ENCODE measurements around the gene HEXD. TPM values are rescaled to one million over a fixed set of nuclear protein-coding genes. Genes with fewer than 3 reads are reported as not detected.
"Not testable (repeated sequence)": the region's sequence is repeated elsewhere in the genome, so short reads cannot be mapped to it uniquely, and the experiment has no call there.

HEXD gene
- total RNA-seq, 1 donor from 2014 or later, result 12.5 TPM

DNA sequence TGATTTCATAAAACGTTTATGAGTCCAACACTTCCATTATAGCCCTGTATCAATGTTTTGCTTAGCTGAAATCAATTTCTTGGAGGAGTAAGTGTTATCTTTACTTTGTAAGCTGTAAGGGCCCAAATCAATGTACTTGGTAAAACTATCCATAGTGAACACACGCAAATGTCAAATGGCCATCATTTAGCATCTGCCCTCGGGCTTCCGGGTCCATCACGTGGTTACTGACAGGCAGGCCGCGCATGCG, 39.7 kb downstream of the HEXD start:
- no peak for DNase-seq (ENCODE audit: low spot score)

DNA sequence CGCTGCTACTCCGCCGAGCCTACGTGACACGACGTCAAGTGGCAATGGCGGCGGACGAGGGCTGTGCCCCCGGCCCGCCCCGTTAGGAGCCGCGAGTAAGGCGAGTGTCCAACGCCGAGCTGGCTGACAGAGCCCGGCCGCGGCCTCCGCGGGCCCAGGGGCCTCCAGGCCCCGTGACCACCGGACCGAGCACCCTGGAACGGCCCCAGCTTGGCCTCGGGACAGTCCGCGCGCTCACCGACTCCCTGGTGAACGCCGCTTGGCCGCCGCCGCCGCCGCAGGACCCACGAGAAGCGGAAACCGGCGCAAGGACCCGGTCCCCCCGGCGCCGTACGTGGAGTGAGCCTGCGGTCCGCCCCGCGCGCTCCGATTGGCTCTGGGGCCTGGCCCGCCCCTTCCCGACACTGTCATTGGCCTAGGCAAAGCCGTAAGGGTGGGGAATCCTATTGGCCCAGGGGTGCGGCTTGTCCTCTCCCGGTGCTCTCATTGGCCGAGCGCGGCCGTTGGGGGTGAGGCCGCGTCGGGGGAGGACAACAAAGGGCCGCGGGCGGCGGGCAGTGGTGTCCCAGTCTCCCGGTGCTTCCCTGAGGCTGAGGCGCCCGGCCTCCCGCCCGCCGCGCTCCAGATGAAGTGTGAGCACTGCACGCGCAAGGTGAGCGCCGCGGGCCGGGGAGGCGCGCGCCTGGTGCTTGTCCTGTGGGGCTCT, 40.2 kb downstream of the HEXD start, which contains the start of gene NARF:
Gene NARF (plus strand): TSS at position 563 of the 706 bp plus-strand sequence. CDS start 63 bp downstream, at position 626.
- DNase-seq (ENCODE audit: low spot score), result peak; percentile 99

DNA sequence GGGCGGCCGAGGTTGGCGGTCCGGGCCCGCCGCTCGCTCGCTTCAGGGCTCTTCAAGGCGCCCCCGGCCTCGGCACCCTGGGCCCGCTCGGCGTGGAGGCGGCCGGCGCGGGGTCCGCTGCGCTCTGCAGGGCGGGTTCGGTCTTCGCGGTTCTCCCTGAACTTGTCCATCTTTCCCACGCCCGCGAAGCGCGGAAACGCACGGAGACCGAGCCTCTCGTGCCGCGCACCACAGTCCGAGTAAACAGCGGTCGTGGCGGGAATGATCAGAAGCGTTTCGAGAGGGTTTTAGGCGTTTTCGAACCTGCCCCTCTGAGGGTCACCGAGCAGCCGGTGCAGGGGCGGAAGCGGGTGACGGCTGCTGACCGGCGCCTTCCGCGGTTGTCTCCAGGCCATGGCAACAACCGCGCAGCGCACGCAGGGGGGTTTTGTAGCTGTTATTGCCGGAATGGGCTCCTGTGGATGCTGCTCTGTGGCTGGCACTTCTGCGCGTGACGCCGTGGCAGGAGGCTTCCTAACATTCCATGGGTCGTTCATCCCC, 40.8 kb downstream of the HEXD start:
- DNase-seq (ENCODE audit: low spot score), result peak; percentile 24

DNA sequence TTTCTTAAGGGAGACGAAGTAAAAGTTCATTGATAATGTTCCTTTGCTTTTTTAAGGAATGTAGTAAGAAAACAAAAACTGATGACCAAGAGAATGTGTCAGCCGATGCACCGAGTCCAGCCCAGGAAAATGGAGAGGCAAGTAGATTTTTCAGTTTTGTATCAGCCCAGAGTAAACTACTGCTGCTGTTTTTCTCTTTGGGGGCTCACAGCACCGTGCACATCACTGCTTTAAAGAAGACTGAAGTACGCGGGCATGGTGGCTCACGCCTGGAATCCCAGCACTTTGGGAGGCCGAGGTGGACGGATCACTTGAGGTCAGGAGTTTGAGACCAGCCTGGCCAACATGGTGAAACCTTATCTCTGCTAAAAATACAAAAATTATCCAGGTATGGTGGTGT, 41.8 kb downstream of the HEXD start:
- not testable (repeated sequence) for DNase-seq (ENCODE audit: low spot score)

DNA sequence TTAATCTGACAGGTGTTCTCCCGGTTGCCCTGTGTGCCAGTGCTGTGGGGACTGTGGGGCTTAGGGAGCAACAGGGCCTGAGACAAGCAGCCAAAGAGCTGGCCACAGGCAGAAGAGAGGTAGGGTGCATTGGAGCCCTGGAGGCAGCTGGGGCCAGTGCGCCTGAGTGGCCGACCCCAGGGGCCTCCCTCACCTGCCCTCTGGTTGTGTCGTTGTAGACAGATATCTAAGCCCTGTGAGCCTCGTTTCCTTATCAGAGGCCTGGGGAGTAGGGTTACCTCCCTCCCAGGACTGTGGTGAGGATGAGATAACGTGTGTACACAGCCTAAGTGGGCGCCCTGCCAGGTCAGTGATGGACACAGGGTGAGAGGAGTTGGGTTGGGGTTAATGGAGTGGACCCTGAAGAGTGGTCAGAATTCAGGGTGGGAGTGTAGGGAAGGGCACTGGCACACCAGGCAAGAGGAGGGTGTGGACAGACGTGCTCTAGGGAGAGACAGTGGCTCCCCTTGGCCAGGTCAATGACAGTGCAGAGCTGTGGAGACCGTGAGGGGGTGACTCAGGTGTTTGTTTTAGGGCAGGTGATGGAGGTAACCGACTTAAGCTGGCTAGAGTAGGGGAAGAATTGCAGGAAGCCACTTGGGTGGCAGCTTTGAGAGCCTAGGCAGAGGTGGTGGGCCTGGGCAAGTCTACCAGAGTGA, 43.8 kb downstream of the HEXD start:
- no peak for DNase-seq (ENCODE audit: low spot score)

DNA sequence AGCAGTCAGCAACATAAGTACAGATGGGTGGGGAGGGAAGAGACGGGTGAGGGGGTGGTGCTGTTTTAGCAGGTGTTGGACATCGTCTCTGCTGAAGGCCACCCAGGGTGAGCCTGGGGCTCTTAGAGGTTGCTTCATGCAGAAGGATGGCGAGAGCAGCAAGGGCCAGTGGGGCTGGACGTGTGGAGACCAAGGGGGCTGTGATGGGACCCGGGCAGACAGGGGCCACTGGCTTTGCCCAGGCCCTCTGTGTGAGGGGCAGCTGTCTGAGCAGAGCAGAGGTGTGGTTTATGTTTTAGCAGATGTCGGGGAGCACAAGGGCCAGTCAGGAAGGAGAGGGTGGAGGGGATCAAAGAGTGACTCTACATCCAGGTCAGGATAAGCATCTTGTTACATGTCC, 45.2 kb downstream of the HEXD start:
- DNase-seq (ENCODE audit: low spot score), result no peak

DNA sequence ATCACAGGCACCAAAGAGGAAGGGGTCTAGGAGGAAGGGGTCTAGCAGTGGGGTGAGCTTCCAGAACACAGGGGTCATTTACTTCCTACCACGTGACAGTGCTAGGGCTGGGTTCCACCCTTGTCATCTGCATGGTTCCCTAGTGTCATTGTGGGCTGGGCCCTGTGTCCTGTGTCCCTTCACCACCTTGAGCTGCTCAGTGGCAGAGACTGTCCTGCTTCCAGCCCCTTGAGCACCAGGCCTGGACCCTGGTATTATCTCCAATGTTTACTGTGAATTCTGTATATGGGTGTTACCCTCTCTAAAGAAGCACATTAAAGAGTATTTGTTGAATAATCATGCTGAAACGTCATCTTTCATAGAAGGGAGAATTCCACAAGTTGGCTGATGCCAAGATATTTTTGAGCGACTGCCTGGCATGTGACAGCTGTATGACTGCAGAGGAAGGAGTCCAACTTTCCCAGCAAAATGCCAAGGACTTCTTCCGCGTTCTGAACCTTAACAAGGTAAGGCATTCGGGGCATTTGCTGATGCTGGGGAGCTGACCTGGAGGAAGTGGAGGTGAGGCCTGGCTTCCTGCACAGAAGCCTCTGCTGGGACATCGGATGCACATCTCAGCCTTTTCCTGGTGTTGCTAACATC, 45.9 kb downstream of the HEXD start:
- no peak for DNase-seq (ENCODE audit: low spot score)

DNA sequence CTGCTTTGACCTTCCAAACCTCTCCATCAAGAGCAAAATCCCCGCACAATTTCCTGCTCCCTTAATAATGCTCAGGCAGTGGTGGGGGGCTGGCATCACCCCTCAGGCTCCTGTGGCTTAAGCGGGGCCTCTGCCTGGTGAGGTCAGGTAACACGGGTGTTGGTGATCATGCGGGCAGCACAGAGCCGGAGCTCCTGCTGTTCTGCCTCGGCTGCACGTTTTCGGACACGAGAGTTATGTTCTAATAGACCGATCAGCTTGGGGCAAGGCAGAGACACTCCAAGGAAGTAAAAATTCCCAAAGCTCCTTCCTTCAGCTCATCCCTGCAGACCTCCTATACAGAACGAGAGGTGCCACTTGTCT, 46.4 kb downstream of the HEXD start:
- DNase-seq (ENCODE audit: low spot score), result no peak

DNA sequence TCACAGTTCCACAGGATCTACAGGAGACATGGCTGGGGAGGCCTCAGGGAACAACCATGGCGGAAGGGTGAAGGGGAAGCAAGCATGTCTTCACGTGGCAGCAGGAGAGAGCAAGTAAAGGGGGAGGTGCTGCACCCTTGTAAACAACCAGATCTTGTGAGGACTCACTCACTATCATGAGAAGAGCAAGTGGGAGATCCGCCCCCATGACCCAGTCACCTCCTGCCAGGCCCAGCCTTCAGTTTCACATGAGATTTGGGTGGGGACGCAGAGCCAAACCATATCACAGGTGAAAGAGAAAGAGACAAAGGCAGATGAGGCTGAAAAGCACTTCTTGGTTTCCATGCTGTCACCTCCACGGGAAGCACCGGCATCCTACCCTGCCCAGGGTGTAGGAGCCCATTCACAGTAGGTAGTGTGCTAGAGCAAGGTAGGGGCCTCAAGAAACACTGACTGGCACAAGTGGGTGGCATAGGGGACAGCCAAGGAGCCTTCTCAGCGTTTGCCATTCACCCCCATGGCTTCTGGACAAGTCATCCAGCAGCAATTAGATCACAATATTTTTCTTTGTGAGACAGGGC, 47.0 kb downstream of the HEXD start:
- DNase-seq (ENCODE audit: low spot score), result no peak

DNA sequence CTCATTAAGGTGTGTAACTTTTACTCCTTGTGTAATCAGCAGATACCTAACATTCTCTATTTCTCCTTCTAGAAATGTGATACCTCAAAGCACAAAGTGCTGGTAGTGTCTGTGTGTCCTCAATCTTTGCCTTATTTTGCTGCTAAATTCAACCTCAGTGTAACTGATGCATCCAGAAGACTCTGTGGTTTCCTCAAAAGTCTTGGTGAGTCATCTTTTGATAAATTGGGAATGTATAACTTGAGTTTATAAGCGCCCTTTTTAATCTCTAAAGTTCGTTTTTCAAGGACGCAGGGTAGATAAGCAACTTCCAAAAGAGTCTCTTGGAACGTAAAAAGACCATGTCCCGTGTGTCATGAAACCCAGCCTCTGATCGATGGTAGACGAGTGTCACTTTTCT, 50.5 kb downstream of the HEXD start:
- DNase-seq (ENCODE audit: low spot score), result no peak

DNA sequence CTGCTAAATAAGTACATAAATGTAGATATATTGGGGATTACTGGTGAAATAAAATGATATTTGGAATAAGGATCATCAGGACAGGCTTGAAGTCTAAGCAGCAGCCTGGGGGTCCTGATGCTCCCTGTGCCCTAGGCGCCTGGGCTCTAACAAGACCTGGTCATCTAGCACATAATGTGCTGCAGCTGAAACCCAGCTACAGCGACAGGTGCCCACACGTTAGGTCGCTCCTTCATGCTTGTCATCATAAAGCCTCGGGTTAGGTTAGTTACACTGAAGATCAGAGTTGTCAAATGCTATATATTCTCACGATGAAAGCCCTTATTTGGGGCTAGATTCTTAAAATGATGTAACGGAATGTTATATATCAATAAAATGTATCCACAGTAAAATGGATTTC, 51.9 kb downstream of the HEXD start:
- DNase-seq (ENCODE audit: low spot score), result no peak

DNA sequence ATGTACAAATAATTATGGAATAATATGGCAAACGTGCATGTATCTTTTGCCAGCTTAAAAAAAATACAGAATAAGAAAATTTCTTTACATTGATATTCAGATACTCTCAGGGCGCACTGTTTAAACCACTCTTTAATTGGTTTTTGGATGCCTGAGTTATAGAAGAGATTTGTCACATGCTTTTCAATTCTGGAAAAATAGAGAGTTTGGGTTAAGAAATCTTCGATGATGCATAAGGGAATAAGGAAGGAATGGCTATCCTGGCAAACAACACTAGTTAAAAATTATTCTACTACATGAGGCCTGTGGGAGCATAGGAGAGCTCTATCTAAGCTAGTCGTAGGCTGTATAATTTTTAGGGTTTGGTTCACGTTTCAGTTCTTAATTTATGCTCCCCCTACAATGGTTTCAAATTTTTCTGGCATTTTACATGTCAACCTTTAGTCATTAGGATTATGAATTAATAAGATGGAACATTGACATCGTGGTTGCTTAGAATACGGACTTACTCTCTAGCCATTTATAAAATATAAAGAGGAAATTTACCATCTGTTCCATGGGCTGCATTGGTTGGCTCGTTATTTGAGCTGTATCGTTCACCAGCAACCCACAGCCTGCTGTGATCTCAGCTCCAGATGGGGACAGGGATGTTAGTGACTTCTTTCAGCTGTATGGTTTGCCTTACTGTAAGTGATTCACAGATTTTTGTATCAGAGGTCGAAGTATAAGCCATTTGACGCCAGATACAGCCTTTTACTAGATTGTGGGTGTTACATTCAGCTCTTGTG, 56.3 kb downstream of the HEXD start:
- no peak for DNase-seq (ENCODE audit: low spot score)

DNA sequence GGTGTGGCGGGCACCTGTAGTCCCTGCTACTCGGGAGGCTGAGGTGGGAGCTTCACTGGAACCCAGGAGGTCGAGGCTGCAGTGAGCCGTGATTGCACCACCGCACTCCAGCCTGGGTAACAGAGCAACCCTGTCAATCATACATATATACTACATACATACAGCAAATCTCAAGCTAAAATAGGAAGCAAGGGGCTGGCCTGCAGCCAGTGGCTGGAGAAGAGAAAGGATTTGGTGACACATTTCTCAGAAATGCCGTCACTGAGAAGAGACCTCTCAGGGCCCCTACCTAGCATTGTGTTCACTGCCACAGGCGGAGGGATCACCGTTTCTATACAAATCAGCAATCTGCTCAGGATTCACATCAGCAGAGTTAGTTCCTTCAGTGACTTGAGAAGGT, 57.3 kb downstream of the HEXD start:
- no peak for DNase-seq (ENCODE audit: low spot score)

DNA sequence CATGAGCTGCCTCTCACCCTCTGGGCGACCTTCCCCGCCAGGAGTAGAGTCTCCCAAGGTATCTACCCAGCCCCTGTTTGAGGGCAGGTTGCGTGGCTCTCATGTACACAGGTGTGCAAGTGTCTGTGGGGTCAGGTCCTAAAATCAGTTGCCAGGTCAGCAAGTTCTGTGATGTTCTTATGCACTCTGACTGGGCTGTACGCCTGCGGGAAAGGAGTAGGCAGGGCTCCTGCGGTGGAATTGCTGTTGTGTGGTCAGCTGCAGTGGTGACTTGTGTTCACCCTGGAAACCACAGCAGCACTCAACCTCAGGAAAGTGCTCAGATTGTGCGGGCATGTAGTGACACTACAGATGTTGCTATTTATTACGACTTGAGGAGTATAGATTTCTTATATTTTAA, 59.8 kb downstream of the HEXD start:
- DNase-seq (ENCODE audit: low spot score), result no peak

DNA sequence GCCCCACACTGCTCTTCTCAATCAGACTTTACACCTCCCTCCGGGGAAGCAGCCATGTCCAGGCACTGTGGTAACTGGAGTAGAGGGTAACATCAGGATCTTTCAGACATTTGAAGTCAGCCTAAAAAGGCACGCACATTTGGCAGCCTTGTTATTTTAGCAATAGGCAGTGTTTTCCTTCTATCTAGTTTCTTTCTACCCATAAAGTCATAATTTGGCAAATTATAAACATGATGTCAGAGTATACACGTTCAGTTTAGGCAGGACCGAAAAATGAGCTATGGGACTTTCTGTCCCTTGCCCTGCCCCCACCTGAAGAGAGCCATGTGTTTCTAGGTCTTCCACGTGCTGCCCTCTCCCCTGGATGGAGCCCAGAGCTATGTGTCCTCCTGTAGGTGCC, 61.5 kb downstream of the HEXD start:
- DNase-seq (ENCODE audit: low spot score), result no peak

DNA sequence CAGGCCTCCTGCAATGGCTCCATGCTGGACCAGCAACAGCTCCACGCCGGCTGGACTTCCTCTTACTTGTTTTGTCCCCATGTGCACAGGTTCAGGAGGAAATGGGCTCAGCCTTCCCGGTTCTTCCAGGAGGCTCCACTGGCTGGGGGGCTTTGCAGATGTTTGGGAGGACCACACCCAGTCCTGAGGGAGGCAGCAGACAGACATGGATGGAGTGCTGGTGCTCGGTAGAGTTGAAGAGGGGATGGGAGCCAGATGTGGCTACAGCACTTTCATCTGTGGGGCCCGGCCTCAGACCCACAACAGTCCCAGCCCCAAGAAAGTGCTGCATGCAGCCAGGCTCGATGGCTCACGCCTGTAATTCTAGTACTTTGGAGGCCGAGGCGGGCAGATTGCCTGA, 62.2 kb downstream of the HEXD start:
- DNase-seq (ENCODE audit: low spot score), result no peak

DNA sequence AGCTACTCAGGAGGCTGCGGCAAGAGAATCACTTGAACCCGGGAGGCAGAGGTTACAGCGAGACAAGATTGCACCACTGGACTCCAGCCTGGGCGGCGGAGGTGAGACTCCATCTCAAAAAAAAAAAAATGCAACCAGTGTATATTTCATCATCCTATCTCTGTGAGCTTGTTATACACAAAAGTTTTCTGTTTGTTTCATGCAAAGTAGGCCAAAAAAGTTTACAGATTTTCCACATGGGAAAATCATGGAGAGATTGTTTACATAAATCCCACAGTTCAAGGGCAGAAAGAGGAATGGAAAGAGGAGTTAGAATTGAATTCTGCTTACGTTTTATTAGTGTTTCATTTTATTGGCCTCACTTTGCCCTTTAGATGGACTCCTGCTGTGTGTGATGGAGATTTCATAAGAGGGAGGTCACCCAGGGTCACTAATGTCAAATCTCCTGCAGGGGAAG, 65.1 kb downstream of the HEXD start:
- DNase-seq (ENCODE audit: low spot score), result no peak

DNA sequence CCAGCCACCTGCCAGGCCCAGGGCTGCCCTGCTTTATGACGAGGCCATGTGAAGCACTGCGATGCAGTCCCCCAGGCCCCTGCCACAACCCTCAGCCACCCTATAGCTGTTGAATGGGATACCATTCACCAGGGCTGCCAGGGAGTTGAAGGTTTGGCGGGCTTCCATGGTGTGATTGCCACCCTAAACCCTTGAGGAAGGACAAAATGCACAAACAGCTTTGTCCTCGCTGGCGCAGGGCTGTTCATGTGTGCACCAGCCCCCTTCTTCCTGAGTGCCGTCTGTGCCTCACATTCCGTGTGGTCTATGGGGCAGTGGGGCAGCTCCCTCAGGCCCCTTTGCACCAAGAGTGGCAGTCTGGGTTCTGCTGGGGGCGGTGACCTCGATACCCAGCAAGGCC, 65.7 kb downstream of the HEXD start:
- DNase-seq (ENCODE audit: low spot score), result no peak

DNA sequence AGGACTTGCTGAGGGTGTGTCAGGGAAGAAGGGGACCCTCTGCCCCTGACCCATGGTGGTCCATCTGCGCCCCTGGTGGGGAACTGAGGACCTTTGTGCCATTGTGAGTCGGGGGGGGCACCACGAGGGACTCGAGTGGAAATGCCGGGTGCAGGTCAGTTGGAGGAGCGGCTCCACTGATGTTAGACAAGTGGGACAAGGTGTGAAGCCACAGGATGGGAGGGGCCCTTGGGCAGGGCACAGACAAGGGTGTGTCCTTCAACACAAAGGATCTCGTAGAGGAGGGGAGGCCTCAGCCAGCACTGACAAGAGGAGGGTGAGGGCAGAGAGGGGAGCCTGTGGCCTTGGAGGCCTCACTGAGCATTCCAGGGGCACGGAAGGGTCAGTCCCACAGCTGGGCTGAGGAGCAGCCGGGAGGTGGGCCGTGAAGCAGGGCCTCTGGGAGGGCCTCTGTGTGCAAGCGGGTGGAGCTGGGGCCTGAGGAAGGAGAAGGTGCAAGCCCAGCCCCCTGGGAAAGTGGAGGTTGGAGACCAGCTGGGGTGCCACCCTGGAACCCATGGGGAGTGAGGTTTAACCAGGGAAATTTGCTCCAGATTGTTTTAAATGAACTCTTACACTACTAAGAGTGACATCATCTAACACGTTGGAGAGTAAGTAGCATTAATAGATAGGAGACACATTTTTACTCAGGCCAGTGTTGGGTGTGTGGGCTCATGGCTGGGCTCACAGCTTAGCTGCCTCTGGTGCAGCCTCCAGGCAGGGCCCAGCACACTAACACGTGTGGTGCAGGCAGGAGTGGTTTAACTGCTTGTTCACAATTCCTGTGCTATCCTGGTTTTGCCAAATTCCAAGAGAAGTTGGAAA, 68.3 kb downstream of the HEXD start:
- DNase-seq (ENCODE audit: low spot score), result peak; percentile 59

DNA sequence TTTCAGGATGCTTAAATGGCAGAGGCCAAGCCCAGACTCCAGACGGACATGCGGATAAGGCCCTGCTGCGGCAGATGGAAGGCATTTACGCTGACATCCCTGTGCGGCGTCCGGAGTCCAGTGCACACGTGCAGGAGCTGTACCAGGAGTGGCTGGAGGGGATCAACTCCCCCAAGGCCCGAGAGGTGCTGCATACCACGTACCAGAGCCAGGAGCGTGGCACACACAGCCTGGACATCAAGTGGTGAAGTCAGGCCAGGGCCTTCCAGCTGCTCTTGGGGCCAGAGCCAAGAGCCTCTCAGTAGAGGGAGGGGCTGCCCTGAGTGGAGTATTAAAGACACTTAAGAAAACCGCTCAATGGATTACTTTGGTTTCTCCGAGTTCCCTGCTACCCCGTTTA, 69.8 kb downstream of the HEXD start:
- DNase-seq (ENCODE audit: low spot score), result peak; percentile 74

DNA sequence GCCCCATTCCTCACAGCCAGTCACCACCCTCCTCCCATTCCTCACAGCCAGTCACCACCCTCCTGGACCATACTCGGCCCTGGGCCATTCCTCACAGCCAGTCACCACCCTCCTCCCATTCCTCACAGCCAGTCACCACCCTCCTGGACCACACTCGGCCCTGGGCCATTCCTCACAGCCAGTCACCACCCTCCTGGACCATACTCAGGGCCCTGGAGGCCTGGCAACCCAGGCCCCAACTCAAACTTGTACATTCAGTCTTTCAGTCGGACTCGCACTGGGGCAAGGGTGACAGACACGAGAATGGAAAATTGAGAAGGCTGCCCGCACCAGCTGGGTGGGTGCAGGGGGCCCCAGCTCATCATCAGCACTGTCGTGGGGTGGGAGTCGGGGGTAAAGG, 71.0 kb downstream of the HEXD start:
- peak; percentile 77 for DNase-seq (ENCODE audit: low spot score)

All from umbilical cord (tissue), 2 donors.